ENCODE results near the gene KCNQ1.

Gene KCNQ1

DNA sequence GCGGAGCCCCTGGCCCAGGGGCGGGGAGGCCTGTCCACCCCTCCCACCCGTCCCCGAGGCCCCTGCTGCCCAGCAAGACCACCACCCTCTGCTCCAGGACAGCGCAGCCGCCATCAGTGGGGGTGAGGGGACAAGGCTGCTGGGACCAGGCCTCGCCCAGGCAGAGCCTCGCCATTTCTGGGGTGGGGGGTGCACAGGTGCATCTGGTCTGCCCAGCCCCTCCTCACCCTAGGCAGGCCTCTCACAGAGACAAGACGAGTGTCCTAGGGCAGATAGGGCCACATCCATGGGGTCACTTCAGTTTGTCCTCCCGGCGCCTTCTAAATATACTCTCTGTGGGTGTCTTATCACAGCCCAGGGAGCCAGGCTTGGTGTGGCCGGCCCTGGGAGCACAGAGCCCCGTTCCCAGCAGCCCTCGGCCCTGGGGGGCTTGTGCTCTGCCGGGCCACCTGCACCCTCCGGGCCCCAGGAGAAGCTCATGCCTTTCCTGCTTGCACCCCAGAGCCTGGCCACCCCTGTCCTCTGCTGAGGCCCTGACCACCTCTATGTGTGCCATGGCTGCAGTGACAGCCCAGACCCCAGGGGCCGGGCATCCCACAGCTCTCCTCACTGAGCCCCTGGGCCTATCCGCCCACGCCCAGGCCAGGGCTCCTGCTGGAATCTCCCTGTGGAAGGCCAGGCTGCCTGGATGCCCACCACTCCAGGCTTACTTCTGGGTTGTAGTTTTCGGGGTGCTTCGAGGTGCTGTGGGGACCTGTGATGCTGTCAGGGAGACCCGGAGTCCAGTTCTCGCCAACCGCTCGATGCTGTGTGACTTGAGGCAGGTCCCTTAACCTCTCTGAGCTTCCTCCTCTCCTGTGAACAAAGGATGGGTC is 70.8 kb downstream of the KCNQ1 start:
- no peak for DNase-seq

GRCh38 chr11:2516276-2517015 is 71.6 kb downstream of the KCNQ1 start:
- no peak for DNase-seq

GRCh38 chr11:2517016-2517385 is 72.2 kb downstream of the KCNQ1 start:
- no peak for DNase-seq

DNA sequence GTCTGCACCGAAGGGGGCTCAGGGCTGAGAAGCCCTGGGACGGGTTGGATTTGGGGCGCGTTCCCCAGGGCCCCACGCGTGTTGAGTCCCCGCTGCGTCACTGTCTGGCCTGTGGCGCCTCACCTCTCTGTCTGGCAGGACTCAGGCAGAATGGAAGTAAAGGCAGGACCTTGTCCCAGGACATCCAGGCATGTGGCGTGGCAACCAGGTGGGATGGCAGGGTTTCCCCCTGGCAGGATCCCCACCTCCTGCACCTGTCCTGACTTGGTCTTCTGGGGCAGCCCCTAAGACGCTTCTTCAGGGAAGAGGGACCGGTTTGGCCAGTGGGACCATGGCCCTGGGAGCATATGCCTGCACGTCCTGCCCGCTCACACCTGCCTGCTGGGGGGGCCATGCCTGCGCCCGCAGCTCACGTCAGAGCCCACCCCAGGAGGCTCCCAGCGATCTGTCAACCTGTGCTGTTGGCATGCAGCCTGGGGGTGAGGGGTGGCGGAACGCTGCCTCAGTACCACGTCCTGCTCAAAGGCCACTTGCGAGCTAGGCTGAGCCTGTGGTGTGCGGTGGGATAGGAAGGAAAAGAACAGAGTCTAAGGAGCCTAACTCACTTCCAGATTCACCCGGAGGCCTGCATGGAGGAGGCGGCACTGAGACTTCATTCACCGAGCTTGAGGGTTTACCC is 72.7 kb downstream of the KCNQ1 start:
- DNase-seq = no peak

GRCh38 chr11:2518111-2518982 is 73.5 kb downstream of the KCNQ1 start:
- DNase-seq = no peak

DNA sequence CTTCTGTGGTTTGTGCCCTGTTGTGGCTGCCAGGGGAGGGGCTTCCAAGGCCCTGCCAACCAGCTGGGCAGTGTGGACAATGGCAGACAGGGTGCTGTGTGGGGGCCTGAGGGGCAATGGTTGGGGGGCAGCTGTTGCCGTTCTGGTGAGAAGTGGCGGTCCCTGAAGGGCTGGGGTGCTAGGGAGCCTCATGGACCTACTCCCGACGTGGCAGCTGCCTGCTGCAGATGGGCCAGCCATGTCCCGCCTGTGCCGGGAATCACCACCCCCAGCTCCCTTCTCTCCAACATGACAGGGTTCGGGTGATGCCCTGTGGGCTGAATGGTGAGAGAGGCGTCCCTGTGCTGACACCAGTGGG is 74.2 kb downstream of the KCNQ1 start:
- no peak for DNase-seq

GRCh38 chr11:2519517-2519861 is 74.7 kb downstream of the KCNQ1 start:
- no peak for DNase-seq

DNA sequence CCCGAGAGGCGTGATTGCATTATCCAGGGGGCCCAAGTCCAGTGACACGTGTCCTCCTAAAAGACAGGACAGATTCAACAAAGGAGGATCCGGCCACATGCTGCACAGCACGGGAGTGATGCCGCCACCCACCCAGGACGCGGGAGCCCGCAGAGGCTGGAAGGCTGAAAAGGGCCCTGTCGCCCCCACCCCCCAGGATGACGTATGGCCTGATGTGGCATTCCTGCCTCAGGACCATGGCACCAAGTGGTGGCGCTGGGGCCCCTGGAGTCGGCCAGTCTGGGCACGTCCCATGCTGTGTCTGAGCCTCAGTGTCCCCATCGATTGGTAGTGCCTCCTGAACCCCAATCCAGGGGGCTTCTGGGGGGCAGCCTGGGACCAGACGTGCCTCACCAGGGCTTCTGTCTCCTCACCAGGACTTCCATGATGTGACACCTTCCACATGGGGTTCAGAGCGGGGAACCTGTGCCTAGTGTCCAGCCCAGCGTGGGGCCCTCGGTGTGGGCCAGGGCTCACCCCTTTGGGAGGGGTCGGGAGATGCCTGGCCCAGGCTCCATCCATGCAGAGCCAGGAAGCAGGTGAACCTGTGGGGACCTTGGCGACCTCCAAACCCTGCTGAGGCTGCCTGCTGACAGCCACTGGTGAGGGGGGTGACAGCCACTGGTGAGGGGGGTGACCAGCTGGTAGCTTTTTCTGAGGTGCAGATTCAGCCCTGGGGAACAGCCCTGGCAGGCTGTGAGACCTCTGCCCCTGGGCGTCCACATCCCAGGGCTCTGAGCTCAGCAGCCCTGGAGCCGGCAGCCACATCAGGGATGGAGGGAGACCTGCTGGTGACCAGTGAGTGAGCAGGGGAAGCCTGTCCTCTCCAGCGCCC is 75.3 kb downstream of the KCNQ1 start:
- DNase-seq = no peak

- DNase-seq = no peak
Observed at GRCh38 chr11:2520736-2521035, 75.9 kb downstream of the KCNQ1 start.

DNA sequence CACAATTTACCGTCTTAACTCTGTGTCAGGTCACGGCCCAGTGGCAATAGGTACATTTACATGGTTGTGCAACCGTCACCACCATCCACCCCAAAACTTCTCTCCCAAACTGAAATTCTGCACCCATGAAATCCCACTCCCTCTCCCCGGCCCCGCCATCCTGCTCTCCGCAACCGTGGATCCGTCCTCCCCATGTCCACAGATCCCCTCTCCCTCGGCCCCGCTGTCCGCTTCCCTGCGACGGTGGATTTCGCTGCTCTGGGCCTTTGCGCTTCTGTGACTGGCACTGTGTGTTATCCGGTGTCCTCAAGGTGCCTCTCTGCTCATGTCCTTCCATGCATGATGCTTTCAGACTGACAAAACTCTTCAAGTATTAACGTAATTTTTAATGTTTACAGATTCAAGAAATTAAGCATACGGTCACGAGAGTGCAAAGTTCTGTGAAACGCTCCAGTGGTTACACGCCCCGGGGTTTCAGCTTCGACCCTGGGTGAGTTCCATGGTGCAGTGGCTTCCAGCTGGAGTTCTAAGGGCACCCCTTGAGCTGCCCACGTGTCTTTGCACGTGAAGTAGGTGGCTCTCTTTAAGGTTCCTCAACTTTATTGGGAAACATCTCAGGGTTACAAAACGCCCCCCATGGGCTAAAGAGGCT is 76.4 kb downstream of the KCNQ1 start:
- DNase-seq = no peak

GRCh38 chr11:2521733-2522630 is 77.2 kb downstream of the KCNQ1 start:
- DNase-seq = no peak

DNA sequence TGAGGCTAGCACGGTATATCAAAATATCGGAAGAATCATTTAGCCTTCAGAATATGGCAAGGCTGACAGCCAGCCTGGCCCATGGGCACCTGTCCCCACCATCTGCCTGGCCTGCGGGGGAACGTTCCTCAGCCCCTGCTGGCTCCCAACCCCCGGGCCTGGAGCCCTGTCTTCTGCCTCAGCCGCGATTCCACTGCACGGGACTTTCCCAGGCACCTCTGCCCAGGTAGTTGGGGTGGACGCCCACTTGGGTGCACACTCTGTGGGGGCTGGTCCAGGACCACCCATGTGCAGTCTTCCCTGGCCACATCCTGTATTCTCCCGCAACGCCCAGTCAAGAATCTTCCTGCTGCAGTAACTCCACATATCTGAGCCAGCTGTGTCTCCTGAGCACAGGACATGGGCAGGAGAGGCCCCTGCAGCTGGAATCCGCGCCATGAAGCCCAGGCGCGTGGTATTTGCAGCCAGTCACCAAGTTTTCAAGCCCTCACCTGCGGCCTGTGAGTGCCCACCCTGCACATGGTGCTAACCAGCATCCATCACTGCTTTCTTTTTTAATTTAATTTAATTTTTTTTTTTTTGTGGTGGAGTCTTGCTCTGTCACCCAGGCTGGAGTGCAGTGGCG is 77.9 kb downstream of the KCNQ1 start:
- DNase-seq = no peak

DNA sequence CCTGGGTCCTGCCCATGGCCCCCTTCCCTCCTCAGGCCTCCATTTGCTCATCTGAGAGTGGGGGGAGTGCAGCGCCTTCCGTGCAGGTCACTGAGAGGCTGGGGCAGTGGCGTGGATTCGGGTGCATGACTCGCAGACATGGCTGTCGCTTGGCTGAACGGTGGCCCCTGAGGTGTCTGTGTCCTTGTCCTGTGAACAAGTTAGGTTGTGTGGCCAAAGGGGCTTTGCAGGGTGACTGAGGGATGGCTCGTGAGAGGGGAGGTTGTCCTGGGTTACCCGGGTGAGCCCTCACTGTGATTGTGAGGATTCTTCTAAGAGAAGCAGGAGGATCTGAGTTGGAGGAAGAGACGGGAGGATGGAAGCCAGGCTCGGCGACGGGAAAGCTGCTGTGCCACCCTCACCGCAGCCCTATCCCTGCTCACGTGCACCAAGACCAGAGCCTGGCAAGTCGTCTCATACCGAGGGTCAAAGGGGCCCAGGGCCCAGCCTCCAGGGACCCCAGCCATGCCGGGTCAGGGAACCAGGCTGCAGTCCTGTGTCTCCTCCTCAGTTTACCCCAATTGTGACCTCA is 79.1 kb downstream of the KCNQ1 start:
- no peak for DNase-seq

GRCh38 chr11:2524446-2525165 is 79.8 kb downstream of the KCNQ1 start:
- DNase-seq = no peak

DNA sequence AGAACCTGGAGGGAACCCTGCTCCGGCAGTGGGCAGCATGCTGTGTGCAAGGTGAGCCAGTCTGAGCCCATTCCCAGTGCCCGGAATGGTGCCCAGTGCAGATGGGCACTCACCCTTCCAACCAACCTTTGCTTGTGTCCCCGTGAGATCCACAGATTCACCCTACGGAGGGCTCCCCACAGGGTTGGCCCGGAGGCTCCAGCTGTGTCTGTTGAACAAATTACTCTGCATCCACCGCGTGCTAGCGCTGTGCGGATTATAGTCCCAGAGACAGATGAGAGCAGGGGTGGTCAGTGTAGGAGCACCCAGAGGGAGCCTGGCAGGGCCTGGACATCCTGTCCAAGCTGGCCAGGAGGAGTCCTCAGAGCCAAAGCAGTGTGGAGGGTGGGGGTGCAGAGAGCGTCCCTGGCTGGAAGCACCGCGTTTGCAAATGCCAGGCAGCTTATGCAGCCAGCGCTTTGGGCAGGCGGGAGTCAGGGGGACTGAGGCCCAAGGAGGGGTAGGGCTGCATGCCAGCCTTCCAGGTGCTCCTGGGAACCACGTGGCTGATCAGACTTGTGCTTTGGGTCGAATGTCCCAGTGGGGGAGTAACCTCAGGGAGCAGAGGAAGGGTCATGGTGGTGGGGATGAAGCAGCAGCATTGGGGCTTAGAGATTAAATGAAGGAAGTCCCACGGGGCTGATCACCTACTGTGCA is 80.5 kb downstream of the KCNQ1 start:
- DNase-seq = no peak

GRCh38 chr11:2525941-2526807 is 81.4 kb downstream of the KCNQ1 start:
- DNase-seq = no peak

- no peak for DNase-seq
Observed at GRCh38 chr11:2526808-2527381, 82.1 kb downstream of the KCNQ1 start.
